GM18870 (cell line): ENCODE measurements around the gene DNAJC8.

Experiments
- ATAC-seq: cut with Tn5 transposase; IDR thresholded peaks from one replicate; pipeline ENCODE4 v1.9.1; 2021; ENCODE audit warnings: moderate library complexity; ENCODE audit not compliant: unreplicated experiment

Gene DNAJC8

DNA sequence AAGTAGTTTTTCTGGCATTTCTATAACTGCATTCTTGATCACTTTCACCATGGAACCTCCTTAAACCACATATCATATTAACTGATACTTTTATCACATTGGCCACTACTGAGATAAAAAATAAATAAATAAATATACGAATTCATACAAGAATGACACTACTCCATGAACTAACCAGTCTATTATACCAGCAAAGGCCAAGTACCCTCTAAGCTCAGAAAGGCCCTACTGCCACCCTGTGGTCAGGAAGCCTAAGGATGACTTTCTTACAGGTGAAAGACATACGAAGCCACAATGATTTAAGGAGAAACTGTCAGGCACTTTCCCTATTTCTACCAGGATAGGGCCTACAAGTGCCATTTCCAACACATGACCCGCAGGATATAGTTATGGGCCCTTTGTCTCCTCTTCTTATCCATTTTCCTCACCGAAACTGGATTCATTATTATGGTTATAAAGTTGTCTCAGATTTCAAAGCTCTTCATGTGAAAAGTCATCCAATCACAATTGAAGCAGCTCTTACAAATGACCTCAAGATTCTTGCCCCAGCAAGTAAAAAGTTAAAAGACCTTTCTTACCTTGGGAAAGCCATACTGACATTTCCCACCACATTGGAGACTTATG is 23.9 kb downstream of the DNAJC8 start:
- no peak for ATAC-seq

DNA sequence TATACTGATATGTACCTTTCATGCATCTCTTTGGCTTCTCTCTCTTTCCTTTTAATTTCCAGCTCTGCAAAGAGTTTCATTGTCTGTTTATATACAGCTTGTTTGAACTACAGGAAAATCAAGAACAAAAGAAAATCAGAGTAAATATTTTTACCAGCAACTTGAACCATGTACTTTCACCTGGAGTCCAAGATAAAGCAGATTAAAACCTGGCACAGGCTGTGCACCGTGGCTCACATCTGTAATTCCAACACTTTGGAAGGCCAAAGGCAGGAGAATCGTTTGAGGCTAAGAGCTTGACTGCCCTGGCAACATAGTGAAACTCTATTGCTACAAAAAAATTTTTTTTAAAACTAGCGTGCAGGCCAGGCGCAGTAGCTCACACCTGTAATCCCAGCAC is 27.6 kb downstream of the DNAJC8 start:
- ATAC-seq, result no peak

DNA sequence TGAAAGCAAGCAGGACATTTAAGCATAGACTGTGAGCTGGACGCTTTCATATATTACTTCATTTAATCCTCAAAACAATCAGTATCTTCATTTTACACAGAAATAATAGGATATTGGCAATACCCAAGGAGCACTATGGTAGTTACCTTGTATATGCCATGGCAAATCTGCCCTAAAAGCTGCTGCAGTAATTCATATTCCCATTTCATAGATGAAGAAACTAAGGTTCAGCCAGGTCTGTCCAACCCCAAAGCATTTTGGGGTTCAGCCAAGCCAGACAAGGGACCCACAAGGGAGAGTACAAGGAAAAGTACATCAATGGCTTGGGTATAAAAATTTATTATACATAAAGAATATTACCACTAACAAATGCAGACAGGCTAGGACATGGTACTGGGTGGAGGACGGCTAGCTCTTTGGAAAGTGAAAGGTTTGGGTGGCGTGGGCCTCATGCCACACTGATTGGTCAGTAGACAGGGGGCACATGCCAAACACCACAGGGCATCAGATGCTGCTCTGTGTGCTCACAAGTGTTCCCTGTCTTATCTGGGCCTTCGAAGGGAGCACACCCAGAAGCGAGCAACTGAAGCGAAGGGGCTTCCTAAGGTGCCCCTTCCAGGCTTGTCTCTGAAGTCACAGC is 32.5 kb downstream of the DNAJC8 start:
- no peak for ATAC-seq

DNA sequence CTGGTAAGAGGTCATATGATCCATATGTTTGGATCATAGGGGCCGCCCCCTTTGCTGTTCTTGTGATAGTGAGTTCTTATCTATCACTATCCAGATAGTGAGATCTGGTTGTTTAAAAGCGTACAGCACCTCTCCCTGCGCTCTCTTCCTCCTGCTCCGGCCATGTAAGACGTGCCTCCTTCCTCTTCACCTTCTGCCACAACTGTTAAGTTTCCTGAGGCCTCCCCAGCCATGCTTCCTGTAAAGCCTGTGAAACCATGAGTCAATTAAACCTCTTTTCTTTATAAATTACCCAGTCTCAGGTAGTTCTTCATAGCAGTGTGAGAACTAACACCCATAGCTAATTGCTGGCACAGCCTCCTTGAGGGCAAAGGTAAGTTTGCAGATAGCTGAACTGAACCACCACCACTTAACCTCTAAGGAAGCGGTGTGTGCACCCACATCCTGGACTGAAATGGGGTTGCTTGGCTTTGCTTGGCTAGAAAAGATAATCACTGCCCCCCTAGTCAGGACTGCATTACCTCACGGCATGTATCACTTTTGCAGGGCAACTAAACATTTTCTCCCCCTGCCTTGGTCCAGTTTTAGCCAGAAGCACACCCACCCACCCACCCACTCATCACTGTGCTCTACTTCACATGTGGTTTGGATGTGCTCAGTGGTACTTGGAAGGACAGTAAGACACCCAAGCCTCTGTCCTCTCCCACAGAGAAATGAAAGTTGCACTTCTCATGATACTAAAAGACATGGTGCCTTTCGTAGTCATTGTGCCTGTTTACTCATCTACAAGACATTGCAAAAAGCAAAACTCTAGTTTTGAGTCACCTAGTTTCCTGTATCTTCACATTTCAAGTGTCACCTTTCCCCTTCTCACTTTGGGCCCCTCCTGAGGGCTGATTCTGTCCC is 33.2 kb downstream of the DNAJC8 start:
- ATAC-seq, result peak; percentile 78

DNA sequence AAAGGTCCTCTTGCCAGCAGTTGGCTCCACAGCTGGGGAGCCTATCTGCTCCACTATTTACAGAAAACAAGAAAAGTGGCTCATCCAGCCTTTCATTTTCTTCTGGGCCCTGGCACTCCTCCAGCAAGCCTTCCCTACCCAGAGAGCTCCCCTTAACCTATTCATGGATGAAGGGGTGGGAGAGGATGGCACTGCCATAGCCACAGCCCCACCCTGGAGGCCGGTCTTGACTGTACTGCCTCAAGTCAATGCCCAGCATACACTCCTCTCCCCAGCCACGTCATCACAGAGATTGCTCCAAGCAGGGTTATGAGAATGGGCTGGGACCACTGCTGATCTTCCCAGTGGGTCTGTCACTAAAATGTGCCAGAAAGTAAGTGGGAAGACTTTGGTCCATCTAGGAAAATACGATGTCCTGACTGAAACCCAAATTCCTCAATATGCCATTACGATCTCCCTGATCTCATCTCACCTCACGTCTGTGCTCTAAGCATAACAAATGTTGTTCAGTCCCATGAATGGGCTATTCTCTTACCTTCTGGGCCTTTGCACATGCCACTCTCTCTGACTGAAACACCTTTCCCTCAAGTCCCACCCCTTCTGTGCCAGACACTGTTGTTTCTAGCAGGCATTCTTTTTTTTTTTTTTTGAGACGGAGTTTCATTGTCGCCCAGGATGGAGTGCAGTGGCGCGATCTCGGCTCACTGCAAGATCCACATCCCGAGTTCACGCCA is 35.0 kb downstream of the DNAJC8 start:
- ATAC-seq, result no peak

DNA sequence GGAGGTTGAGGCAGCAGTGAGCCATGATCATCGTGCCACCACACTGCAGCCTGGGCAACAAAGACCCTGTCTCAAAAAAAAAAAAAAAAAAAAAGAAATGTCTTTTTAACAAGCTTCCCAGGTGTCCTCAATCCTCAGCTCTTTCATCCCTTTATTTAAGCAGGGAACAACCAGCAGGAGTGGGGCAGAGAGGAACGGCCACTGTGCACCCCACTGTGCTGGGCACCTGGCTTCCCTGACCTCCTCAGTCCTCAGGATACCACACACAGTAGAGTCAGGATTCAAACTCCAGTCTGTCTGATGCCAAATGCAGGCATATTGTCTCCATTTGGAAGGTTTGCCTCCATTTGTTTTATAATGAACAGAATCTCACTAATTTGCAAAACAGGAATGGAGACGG is 36.5 kb downstream of the DNAJC8 start:
- no peak for ATAC-seq

DNA sequence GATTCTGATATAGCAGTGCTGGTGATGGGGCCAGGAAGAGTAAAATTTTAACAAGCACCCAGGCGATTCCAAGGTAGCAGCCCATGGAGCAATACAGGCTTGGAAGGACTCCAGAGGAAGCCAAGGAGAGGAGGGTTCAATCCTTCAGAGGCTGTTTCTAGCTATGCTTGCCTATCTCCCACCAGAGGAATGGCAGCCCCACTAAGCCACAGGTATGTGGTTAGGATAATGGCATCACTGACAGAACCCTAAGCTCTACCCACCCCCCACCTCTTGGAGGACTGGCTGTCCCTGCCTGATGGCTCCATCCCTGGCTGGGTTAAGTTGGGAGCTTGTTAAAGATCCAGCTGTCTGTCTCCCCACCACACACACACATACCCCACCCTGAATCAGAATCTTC is 37.0 kb downstream of the DNAJC8 start:
- ATAC-seq, result no peak

DNA sequence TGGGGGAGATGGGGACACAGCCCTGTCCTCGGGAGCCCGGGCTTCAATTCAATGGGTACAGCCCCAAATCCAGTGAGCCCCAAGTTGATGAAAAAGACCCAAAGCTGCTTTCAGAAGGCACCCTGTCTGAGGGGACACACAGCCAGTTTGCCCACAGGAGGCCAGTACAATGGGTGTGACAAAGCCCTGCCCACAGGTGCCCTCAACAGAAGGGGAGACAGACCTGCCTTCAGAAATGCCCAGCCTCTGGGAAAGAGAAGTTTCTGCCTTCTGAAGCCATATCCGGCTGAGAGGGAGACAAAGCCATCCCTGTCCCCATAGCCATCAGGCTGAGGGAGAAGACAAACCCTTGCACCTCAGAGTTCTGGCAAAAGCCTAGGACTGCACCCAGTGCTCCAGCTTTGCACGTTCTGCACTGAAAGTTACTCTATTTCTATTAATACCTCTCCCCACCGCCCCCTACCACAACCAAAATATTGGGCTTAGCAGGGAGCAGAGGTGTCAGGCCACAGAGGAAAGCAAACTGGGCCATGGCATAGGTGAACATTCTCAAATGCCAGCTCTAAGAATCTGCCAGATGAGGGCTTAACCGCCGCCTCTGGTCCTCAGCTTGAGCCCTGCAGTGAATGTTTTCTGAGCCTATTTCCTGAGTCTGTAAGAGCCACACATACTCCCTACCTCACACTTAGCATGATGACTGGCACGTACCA is 38.3 kb downstream of the DNAJC8 start:
- no peak for ATAC-seq

DNA sequence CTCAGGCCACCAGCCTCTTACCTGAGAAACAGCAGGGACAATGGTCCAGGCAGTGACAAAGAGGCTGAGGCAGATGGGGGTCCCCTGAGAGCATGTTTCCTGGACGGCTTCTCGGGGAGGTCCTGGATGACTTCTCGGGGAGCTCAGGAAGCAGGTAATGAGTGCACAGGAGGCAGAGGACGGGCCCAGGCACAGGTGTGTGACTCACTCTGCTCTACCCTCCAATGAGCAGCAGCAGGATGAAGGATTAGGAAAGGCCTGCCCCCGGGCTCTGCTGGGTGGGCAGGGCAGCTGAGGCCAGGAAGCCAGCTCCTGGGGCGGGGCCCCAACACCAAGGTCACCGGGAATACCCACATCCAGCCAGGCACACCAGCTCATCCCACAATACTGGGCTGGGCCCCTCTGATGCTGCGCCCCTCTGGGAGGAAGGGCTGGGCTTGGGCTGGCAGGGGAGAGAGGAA is 39.1 kb downstream of the DNAJC8 start:
- ATAC-seq, result no peak

DNA sequence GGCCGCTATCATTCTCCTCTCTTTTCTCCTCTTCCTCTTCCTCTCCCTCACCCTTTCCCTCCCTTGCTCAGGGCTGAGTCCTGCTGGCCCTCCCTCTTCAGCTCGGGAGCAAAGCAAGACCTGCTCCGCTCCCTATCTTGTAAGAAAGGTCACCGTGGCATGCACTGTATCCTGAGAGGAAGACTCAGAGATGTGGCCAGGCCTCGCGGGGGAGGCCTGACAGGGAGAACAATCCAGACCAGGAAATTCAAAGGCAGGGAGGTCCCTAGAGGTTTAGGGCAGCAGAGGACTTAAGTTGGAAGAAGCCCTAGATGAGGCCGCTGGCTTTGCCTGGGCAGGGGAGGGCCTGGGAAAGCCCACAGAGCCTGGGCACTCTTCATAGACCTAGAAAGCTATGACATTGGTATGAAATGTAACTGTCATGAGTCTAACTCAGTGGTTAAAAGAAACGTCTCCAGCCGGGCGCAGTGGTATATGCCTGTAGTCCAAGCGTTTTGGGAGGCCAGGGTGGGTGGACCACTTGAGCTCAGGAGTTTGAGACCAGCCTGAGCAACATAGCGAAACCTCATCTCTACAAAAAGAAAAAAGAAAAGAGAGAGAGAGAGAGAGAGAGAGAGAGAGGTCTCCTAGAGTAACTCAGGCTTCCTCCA is 41.7 kb downstream of the DNAJC8 start:
- no peak for ATAC-seq

DNA sequence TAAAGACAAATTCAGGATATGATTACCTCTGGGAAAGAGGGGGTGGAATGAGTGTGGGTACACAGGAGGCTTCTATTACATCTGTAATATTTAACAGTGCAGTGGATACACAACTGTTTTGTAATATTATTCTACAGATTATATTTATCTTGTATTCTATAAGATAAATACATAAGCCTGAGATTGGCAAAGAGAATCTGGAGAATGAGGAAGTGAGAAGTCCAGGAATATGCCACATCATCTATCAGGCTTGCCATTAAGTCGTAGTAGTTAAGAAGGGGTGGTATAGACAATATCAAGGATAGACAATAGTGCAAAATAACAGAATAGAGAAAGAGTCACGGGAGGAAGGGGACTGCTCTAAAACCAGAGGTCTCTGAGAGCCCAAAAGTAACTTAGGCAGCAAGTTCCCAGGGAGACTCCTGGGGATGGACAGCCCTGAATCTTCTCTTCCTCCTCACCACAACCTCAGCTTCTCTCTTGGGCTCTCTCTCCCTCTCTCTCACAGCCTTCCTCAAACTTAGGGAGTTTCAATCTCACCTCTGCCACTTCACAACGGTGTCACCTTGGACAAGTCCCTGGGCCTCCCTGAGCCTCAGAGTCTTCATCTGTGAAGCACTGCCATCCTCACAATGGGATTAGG is 42.4 kb downstream of the DNAJC8 start:
- ATAC-seq, result no peak

DNA sequence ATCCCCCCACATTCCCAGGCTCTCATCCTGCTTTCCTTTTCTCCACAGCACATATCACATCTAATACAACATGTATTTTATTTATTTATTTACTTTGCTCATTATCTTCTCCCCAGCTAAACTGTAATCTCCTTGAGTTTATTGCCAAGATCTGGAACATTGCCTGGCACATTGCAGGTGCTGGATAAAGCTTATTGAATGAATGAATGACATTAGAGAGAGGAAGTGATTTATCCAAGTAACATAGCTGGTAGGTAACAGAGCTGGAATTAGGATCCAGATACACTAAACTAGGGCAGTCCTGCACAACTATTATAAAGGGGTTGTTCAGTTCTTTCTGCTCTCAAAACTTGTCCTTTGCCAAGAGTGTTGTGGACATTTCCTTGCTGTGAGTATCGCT is 47.8 kb downstream of the DNAJC8 start:
- no peak for ATAC-seq

DNA sequence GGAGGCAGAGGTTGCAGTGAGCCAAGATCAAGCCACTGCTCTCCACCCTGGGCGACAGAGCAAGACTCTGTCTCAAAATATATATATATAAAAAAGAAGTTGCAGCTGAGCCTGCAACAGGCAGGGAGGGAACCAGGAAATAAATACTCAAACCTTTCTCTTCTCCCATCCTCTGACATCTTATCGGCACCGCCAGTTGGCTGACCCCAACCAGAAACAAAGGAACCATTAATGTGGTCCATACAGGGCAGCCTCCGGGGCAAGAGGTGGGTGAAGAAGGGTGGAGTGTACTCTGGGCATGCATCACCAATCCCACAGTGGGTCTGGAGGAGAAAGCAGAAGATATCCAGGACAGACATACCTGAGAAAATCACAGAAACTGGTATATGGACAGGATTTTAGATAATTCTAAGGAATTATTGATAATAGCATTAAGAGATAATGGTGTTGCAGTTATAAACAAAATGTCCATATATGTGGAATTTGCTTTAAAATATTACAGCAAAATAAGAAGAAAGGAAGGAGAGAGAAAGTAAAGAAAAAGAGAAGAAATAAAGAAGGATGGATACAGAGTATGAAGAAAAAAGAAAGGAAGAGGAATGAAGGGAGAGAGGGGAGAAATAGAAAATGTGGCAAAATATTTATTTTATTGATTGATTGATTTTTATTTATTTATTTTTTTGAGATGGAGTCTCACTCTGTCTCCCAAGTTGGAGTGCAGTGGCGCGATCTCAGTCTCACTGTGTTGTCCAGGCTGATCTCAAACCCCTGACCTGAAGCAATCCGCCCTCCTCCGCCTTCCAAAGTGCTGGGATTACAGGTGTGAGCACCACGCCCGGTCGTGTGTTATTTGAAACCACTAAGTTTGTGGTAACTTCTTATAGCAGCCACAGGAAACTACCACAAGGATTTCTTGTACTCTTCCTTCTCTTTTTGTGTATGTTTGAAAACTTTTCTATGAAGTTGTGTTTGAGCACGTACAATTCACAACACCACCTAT is 52.2 kb downstream of the DNAJC8 start:
- ATAC-seq, result no peak

DNA sequence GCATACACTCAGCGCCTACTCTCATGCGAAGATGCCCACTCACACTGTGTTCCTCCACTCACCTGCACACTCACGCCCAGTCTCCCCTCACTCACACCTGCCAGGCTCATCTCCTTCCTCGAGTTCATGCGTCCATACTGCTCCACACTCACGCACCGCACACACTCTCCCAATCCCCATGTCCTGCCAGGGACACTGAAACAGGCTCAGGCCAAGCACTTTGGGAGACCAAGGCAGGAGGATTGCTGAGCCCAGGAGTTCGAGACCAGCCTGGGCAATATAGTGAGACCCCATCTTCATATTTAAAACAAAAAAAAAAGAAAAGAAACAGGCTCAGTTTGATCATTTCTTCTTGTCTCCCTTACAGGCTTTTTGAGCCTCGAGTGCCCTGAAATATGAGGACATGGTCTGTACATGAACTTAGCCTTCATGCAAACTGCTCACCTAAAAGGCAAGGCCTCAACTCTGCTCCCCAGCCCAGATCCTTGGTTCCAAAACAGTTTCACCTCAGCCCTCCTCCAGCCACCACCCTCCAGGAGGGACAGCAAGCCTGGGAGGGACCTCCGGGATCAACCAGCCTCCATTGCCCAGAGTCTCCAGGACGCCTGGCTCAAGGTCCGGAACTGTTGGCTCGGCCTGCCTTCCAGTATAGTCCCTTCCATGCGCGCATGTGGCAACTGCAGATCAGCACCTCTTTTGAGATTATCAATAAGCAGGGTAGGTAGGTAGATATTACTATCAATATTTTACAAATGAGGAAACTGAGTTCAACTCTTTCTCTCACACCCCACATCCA is 53.9 kb downstream of the DNAJC8 start:
- ATAC-seq, result no peak

DNA sequence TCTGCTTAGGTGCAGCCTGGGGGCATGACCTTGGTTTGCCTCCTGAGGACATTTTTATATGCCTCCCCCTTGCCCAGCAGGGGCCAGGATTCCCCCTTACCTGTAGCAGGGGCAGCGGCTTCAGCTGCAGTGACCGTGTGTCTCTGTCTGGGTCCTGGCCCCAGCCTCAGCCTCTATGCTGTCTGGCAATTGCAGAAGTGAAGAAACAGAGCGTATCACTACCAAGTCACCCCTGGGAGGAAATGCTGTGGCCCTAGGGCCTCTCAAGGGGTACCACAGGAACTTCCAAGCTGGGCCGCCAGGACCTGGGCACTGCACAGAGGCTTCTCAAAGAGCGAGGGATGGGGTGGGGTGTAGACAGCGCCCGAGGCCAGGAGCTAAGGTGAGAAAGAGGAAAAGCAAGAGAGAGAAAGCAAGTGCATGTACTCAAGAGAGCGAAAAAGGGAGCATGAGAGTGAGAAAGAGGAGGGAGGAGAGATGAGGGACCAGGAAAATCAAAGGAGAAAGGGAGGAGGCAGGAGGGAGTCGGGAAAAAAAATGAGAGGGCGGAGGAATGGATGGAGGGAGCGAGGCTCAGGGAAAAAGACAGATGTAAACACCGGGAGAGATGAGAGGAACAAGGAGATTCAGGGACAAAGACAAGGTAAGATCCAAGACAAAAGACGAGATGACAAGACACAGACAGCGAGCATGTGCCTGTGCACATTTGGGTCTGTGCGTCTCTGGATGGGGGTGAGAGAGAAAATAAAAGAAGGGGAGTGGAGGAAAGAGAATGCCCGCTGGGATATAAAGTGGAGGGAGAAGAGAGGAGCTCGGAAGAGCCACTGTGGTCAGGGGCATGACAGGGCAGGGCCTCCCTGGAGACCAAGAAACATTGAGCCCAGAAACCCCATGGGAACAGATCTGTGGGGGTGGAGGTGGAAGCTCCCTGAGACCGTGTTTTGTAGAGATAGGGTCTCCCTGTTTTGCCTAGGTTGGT is 56.0 kb downstream of the DNAJC8 start, which contains the start of gene PTAFR:
PTAFR (minus strand) TSS at position 199 of the 979 bp plus-strand sequence. CDS start 25,669 bp downstream, outside the sequence.
- ATAC-seq, result peak; percentile 32

DNA sequence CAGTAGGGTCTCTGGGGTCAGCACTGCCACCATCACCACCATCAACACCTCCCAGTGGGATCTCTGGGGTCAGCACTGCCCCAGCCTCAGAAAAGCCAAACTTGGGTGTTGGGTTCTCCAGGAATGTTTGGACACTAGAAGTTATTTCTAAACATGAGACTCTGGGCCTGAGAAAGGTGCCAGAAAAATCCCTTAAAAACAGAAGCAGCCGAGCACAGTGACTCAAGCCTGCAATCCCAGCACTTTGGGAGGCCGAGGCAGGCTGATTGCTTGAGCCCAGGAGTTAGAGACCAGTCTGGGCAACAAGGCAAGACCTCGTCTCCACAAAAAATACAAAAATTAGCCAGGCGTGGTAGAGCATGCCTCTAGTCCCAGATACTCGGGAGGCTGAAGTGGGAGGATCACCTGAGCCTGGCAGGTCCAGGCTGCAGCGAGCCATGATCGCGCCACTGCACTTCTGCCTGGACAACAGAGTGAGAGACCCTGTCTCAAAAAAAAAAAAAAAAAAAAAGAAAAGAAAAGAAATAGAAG is 56.8 kb downstream of the DNAJC8 start:
- no peak for ATAC-seq
